NCI-H82 (cell line): ENCODE data around the gene LRCH3.
A peak's percentile ranks its signal among the peaks of the same experiment; 100 is the strongest.

ENCODE experiments used
- DNase-seq: peaks from one replicate; lab custom pipeline; 2025; lab: John Stamatoyannopoulos, UW

LRCH3 gene

DNA sequence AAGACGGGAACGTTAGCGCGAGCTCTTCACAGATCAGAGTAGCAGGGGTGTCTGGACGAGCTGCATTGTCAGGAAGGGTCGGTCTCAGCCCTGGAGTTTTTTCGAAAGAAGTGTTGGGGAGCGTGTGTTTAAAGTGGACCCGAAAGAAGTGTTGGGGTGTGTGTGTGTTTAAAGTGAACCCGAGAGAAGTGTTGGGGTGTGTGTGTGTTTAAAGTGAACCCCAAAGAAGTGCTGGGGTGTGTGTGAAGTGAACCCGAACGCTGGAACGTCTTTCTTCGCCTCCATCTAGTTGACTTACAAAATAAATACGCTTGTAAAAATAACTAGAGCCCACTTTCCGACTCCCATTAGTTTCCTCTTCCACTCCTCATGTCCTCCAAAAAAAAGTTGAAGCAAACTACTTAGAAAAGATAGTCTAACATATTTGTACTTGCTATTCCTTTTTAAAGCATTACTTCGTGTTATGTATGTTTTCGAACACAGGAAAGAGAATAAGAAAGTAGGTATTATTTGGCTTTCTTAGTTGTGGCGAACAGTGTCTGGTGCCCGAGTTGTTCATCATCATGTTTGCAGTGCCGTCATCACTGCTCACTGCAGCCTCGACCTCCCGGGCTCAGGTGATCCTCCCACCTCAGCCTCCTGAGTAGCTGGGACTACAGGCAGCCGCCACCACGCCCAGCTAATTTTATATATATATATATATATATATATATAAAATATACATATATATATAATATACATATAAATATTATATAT, 1.0 kb downstream of the LRCH3 start:
- peak; percentile 55 for DNase-seq

DNA sequence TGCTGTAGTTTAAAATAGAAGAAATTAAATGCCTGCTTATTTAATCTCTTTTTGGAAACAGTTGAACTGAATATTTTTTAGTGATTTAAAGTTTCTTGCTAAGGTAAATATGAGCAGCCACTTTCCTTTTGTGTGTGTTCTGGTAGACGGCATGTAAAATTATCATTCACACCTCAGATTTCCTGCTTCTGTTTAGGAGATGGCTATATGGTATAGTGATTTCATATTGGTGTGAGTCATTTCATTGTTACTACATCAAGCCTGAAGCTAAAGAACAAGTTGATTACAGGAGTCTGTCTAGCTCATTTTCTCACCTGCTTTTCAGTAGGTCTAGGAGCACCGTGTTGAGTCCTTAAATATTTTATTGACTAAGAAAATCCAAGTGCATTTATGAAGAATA, 2.2 kb downstream of the LRCH3 start:
- no peak for DNase-seq

DNA sequence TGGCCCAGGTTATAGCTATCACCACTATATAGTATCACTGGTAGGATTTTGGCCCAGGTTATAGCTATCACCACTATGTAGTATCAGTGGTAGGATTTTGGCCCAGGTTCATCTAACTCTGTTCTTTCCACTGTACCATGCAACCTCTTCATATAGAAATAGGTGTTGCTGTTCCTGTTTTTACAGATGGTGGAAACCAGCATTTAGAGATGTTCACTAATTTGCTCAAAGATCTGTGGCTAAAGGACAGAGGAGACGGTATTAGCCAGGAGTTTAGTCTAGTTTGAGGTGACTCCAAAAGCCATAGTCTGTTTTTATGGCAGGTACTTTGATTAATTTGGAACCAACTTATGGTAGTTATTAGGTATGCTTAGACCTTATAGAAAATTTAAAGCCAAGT, 3.1 kb downstream of the LRCH3 start:
- DNase-seq: no peak

DNA sequence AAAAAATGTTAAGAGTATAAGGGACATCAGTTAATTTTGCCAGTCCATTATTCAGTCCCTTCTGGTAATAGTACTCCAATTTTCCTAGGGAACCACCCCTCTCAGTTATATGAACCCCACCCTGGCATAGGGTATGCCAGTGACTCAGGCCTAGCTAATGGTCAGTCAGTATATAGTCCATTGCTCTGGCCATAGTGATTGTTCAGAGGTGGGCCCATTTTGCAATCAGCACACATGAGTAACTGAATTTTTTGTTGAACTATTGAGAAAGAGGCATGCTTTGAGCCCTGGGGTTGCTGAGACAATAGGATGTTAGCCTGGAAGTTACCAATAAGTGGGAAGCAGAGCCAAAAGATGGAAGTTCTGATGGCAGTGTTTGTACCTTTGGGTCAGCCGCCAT, 4.1 kb downstream of the LRCH3 start:
- DNase-seq: no peak

DNA sequence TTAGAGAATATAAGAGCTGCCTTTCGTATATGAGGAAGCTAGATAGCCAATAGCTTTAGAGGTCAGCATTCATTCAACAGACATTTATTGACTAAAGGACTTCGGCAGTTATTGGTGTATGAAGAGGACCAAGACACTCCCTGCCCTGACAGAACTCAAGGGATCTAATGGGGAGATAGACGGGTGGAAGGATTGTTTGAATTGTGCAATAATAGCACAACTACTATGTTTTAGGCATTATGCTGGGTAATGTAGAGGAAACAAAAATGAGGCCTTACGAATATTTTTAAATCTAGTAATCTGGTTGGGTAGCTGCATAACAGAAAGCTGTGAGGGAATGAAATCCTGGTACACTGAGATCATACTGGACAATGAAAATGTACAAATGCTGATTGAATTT, 5.0 kb downstream of the LRCH3 start:
- no peak for DNase-seq

DNA sequence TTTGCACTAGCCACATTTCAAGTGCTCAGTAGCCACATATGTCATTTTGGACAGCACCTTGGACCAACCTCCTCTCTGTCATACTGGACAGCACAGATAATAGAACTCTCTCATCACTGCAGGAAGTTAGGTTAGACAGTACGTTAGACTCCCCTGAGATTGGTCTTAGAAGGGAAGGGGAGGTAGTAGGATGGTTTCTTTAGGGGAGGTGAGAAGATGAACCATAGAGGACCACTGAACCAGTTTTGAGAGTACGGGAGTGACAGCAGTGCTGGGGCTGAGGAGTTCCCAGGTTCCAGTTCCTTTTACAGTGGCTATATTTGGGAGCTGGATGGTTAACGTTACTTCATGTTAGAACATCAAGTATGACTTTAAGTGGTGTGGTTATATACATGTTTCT, 7.8 kb downstream of the LRCH3 start:
- no peak for DNase-seq

DNA sequence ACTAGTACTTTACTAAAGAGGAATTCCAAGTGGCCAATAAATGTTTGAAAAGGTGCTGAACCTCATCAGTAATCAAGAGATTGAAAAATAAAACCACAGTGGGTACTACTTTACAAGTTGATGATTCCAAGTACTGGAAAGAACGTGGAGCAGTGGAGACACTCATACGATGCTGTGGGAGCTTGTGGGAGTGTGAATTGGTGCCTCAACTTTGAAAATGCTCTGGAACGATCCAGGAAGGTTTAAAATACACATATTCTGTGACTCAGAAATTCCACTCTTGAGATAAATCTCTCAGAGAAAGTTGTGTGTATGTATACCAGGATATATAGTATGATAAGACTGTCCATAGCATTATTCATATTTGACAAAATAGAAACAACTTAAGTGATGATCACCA, 9.3 kb downstream of the LRCH3 start:
- no peak for DNase-seq

DNA sequence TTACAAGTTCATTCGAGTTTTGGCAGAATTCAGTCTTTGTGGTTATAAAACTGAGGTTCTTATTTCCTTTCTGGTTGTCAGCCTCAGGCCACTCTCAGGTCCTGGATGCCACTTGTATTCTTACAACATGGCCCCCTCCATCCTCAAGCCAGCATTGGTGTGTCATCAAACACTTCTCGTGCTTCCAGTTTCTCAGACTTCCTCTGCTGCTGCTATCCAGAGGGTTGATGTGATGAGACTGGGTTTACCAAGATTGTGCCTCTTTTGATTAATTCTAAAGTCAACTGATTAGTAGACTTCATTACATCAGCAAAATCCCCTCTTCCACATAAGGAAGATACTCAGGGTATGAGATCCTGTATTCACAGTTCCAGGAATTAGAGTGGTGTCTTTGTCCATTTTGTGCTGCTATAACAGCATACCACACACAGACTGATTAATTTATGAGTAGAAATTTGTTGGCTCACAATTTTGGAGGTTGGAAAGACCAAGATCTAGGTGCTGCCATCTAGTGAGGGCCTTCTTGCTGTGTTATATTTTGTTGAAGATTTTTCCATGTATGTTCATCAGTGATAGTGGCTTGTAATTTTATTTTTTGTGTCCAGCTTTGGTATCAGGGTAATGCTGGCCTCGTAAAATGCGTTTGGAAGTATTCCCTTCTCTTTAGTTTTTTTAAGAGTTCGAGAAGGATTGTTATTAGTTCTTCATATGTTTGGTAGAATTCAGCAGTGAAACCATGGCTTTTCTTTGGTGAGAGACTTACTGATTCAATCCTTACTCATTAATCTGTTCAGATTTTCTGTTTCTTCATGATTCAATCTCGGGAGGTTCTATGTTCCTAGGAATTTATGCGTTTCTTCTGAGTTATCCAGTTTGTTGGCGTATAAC, 11.1 kb downstream of the LRCH3 start:
- DNase-seq: peak; percentile 34

DNA sequence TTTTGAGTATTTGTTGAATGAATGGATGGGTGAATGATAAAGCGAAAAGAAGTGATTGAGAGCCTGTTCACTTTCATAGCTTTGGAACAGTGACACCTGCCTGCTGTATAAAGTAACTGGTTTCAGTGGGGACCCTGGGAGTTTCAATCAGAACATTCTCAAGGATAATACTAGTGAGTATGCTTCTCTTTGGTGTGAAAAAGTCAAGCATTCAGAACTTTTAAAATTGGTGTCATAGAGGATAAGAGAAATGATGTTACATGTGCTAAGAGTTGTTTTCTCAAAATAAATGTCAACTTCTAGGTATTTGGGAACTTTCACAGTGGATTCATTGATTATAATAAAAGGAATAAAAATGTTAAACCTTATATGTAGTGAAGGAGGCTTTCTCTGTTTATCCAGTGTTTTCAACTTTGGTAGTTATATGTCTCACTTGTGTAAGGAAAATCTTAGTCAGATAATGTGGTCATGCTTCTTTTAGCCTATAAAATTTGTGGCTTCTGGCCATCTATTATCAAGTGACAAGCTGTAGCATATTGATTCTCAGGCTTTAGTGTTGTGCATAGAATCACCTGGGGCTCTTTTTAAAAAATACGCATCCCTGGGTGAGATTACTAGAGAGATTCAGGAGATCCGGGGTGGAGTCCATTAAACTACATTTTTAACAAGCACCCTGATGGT, 11.9 kb downstream of the LRCH3 start:
- DNase-seq: peak; percentile 26

DNA sequence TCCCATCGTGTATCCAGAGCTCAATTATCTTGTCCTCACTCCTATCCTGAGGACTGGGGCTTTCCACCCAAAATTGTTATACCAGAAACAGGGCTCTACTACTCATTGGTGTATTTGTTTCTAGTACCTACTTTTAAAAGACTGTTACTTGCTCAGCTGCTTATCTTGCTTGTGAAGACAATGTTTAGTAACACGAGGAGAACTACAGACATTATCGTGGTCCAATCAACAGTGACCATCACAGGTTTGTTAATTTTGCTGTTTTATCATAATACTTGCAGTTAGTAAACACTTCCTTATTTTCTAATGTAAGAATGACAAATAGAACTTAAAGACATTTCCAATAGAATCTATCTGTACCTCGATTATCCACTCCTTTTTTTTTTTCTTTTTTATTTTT, 13.5 kb downstream of the LRCH3 start:
- DNase-seq: no peak

DNA sequence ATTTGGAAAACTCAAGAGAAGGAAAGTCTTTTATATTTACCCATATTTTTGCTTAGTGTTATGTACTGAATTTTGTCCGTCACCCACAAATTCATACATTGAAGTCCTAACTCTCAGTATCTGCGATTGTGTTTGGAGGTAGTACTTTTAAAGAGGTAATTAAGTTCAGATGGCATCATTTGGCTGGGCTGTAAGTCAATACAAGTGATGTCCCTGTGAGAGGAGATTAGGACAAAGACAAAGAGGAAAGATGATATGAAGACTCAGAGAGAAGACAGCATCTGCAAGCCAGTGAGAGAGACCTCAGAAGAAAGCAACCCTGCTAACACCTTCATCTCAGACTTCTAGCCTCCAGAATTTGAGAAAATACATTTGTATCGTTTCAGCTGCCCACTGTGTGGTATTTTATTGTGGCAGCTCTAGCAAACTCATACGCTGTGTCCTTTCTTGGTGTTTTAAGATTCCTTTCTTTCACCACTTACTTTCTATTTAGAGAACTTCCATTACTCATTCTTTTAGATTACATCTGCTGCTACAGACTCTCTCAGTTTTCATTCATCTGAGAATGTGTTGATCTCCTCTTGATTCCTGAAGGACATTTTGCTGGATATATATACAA, 17.0 kb downstream of the LRCH3 start:
- DNase-seq: no peak

DNA sequence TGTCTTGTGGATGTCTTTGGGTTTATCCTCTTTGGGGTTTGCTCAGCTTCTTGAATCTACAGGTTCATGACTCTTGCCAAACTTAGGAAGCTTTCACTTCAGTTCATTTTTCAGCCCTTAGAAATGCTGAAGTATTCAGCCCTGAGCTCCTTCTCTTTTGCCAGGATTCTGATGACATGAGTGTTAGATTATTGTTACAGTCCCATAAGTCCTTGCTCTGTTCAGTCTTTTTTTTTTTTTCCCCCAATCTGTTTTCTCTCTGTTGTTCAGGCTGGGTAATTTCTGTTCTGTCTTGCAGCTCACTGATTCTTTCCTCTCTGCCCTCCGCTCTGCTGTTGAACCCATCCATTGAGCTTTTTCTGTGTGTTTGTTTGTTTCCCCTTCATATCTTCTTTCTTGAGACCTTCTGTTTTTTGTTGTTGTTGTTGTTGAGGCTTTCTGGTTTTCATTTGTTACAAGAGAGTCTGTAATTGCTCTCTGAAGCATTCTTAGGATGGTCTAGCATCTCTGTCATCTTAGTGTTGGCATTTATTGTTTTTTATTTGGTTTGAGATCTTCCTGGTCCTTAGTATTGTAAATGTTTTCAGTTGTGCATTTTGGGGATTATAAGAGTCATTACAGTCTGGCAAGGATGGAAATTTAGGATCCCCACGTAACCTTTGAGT, 18.4 kb downstream of the LRCH3 start:
- no peak for DNase-seq

DNA sequence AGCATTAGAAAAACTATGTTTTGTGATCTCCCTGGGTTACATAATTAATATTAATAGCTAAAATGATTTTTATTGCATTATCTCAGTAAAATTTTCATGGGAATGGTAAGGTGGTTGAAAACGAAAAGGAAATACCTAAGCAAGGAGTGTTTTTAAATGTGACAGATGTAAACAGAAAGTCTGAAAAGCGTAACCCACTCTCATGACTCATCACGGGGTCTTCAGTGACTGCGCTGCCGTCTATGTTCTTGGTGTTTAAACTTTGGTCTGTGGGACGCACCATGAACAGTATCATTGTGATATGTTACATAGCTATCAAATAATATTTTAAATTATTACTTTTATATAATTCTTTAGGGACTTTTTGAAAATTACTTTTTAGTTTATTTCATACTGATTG, 19.8 kb downstream of the LRCH3 start:
- DNase-seq: no peak

DNA sequence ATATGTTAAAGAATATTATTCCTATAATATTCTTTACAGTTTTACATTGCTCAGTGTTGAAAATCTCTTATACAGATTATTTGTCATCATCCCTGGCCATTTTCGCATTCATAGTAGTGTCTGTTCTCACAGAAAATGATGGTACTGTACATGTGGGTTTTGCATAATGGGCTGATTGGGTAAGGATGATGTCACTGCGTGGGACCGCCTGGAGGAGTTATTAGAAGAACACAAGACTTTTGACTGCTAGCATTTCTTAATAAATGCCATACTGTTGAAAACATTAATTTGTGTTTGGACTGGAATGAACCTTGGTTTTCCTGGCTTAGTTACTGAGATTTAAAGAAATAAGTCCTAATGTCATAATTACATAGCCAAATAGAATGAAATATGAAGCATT, 20.3 kb downstream of the LRCH3 start:
- no peak for DNase-seq

DNA sequence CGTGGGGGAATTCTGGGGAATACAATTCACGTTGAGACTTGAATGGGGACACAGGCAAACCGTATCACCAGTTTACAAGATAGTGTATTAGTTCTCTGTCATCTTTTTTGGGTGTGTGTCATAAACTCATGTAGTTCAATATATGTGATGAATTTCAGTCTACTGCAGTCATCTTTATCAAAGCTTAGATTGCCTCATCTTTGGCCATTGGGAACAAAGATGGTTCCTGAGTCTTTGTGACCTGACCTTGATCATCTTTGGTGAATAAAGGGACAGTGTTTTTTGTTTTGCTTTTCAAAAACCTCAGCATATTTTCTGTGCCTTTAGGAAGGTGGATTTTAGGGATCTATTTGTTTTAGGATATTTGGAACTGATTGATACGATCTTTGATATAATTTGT, 23.3 kb downstream of the LRCH3 start:
- no peak for DNase-seq

DNA sequence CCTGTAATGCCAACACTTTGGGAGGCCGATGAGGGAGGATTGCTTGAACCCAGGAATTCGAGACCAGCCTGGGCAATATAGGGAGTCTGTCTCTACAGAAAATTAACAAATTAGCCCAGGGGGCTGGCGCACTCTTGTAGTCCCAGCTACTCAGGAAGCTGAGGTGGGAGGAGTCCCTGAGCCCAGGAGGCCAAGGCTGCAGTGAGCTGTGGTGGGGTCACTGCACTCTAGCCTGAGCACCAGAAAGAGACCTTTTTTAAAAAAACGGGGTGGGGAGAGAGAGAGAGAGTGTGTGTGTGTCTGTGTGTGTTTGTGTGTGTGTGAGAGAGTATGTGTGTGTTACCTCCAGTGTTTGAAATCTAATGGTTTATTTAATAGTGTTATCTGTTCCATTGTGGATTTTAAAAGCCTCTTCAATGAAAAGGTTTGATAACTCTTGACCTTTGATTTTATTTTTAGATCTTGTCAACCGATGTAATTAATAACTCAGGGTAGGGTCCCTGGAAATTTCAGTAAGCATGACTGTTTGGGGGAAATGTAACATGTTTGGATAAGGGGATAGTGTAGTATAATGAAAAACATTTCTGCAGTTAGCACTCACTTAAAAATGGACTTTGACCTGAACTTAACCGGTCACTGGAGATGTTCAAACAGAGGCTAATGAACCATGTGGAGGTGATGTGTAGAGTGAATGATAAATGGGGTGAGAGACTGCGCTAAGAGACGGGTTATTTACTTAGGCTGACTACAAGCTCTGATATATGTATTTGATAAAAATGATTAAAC, 29.7 kb downstream of the LRCH3 start:
- DNase-seq: no peak

DNA sequence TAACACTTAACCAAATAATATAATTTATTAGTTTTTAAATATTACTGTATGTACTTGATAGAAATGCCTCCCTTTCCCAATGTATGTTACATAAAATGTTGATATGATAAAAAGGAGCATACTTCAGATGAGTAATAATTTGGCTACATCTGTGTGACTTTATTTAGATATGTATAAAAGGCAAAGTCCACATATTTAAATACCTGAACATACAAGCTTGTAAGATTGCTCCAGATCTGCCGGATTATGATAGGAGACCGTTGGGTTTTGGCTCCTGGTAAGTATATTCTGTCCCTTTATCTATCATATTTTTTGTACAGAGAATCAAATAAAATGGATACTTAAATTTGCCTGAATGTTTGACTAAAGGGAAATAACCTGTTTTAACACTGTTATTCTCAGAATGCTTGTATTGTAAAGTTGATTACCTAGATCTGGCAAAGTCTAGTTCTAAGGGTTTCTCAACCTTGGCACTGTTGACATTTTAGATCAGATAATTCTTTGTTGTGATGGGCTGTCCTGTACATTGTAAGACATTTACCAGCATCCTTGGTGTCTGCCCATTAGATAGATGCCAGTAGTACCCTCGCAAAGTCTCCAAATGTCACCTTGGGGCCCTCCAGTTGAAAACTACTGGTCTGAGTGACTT, 38.5 kb downstream of the LRCH3 start:
- DNase-seq: no peak

DNA sequence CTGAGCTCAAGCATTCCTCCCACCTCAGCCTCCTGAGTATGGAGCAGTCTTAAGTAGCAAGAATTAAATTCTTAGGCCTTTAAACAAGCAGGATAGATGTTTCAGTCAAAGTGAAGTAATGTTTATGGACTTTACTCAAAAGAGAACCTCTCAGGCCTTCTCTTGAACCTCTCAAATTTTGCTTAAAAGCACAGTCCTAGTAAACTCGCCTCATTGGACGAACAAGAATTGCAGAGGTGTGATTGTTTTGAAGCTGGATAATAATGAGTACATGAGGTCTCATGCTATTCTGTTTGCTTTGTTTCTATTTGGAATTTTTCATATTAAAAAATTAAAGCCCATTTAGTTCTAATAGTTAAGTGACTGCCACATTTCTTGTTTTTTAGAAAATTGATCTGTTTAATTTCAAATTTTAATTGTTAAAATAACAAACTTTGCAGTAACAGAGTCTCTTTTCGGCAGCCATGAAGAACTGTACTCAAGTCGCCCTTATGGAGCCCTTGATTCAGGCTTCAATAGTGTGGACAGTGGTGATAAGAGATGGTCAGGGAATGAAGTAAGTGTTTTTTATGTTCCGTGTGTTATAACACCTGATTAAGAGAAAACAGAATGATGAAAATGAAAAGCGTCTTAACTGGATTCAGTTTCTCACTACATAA, 39.4 kb downstream of the LRCH3 start:
- DNase-seq: no peak

DNA sequence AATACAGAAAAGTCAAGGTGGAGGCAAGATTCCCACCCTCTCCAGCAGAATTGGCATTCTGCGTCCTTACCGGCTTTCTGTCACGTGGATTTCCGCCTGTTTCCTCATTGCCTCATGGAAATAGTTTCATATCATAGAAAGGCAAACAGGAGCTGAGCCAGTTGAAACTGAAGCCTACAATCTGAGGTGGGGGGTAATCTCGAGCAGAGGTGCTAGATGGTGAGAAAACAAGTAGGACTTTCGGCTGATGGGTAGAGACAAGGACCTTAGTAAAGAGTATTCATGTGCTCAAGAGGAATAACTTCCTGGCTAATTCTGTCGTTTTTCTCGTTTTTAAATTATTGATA, 39.9 kb downstream of the LRCH3 start:
- no peak for DNase-seq
